CD4-positive, CD25-positive, alpha-beta regulatory T cell (primary cell): ENCODE data around the gene MB21D2. TPM values are rescaled to one million over a fixed set of nuclear protein-coding genes. Genes with fewer than 3 reads are reported as not detected.
A peak's percentile ranks its signal among the peaks of the same experiment; 100 is the strongest.

Source experiments
- ATAC-seq, 2 donors: fragments of 150-1000 bp; cut with Tn5 transposase; one replicate each; pipeline ENCODE4 v1.10.0; 2021; ENCODE audit warnings: low read depth in 2 of 2, moderate number of reproducible peaks in 2 of 2, moderate library complexity in 1 of 2
- DNase-seq, 3 donors: peaks; one replicate each; pipeline versions ENCODE4 v3.0.0 to v3.0.0-alpha.2; 2012 to 2022; ENCODE audit warnings: mixed read lengths in 1 of 3
- H3K27ac ChIP-seq: one replicate; pipeline ENCODE4 v1.7.0; 2013; ENCODE audit warnings: mild to moderate bottlenecking, low read length; ENCODE audit not compliant: insufficient read depth, poor library complexity, severe bottlenecking
- H3K27me3 ChIP-seq: one replicate; pipeline ENCODE4 v1.7.0; 2013; ENCODE audit warnings: low read length; ENCODE audit not compliant: control insufficient read depth, insufficient read depth
- H3K36me3 ChIP-seq: one replicate; pipeline ENCODE4 v1.7.0; 2013; ENCODE audit warnings: mild to moderate bottlenecking, low read length, moderate library complexity; ENCODE audit not compliant: control insufficient read depth, insufficient read depth
- H3K4me1 ChIP-seq: 2 replicates; pipeline ENCODE4 v1.7.0; 2013; ENCODE audit warnings: mild to moderate bottlenecking, low read length; ENCODE audit not compliant: insufficient read depth, control insufficient read depth, poor library complexity, severe bottlenecking
- H3K4me3 ChIP-seq: one replicate; pipeline ENCODE4 v1.7.0; 2013; ENCODE audit warnings: low read depth, mild to moderate bottlenecking, low read length, moderate library complexity
- H3K9me3 ChIP-seq, 2 experiments: 1 replicate in 1 of 2; 2 replicates in 1 of 2; pipeline ENCODE4 v1.7.0; 2013; ENCODE audit warnings: low read length in 2 of 2, mild to moderate bottlenecking in 1 of 2, moderate library complexity in 1 of 2; ENCODE audit not compliant: control insufficient read depth in 2 of 2
- H3K27ac Mint-ChIP-seq, 3 donors: one replicate each; pipeline ENCODE4 v1.8.0; 2020 to 2022; ENCODE audit warnings: mild to moderate bottlenecking in 3 of 3, mixed read lengths in 3 of 3, moderate library complexity in 2 of 3
- H3K27me3 Mint-ChIP-seq: one replicate; pipeline ENCODE4 v1.8.0; 2022; ENCODE audit warnings: mild to moderate bottlenecking, mixed read lengths
- H3K36me3 Mint-ChIP-seq: one replicate; pipeline ENCODE4 v1.8.0; 2020; ENCODE audit warnings: mixed read lengths
- H3K4me1 Mint-ChIP-seq, 4 donors: one replicate each; pipeline ENCODE4 v1.8.0; 2020 to 2022; ENCODE audit warnings: mixed read lengths in 4 of 4, mild to moderate bottlenecking in 1 of 4
- H3K4me3 Mint-ChIP-seq, 4 donors: one replicate each; pipeline ENCODE4 v1.8.0; 2020 to 2022; ENCODE audit warnings: mild to moderate bottlenecking in 4 of 4, mixed read lengths in 4 of 4, moderate library complexity in 3 of 4
- H3K9me3 Mint-ChIP-seq, 7 donors: one replicate each; pipeline ENCODE4 v1.8.0; 2020 to 2022; ENCODE audit warnings: mixed read lengths in 7 of 7, mild to moderate bottlenecking in 3 of 7, moderate library complexity in 2 of 7
- polyA plus RNA-seq, 4 donors: library from polyadenylated mRNA; unstranded; fragments of 300-500 nt; fragmentation: Illumina TruSeq; gene quantifications; one replicate each; pipeline ENCODE4 v1.2.3, GENCODE V29; 2021
- total RNA-seq: library from RNA; stranded (reverse); gene quantifications from one replicate; pipeline ENCODE4 v1.2.3, GENCODE V29; 2022

Gene MB21D2
- total and polyA plus RNA-seq, 5 donors from 2014 or later, result 2.6 to 10.8 (median 3.3) TPM

DNA sequence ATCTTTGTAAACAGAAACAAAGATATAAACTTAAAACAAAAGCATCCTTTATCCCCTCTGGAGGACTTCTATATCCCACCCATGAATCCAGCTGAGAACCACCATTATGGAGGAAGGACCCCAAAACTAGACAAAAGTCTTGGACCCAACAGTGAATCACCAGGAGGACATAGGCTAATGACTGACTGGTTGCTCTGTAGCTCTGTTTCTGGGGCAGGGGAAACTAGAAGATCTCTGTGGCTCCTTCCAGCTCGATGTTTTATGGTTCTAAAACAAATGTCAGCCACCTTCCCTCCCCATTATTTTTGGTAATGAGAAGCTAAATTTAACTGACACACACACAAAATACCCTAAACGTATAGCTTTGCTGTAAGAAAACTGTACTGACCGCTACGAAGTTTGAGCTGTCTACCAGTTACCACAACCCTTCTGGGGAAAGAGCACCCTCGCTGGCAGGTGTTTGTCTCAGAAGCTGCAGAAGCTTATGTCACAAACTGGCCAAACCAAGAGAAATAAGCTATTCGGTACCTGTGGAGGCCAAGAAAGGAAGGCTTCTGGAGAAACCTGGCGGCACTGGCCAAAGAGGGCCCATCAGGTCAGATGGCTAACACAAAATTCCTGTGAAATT is 36.4 kb downstream of the MB21D2 start:
- Mint-ChIP-seq H3K27me3 (no peaks in the 10 kb centered on the region), H3K9me3 (no peaks in the 10 kb centered on the region), H3K27ac (no peak overlapping the region), H3K4me3 (no peak overlapping the region), H3K36me3 (no peaks in the 10 kb centered on the region), H3K4me1 (peaks cover 0 to 3% (median 0%) of the 10 kb centered on the region in 4 donors)
- Histone ChIP-seq H3K27me3 (no peaks in the 10 kb centered on the region), H3K27ac (no peak overlapping the region), H3K4me3 (no peak overlapping the region), H3K4me1 (no peaks in the 10 kb centered on the region), H3K9me3 (no peaks in the 10 kb centered on the region), H3K36me3 (no peaks in the 10 kb centered on the region)
- DNase-seq (no peak), ATAC-seq (no peak)

DNA sequence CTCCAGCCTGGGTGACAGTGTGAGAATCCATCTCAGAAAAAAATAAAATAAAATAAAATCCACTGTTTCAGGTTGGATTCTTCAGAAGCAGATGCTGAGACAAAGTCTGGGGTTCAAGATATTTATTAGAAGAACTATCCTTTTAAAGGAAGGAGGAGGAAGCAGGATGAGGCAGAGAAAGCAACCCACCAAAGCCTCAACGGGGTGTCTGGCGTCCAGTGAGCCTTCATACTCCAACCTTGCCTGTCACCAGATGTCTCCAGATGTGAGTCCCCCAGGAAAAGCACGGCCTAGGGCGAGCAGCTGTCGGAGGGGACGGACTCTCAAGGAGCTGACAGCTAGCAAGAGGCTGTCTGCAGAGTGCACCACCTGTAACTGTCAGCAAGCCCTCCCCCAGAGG is 37.3 kb downstream of the MB21D2 start:
- Mint-ChIP-seq H3K4me1 (peaks cover 0 to 3% (median 0%) of the 10 kb centered on the region in 4 donors), H3K36me3 (no peaks in the 10 kb centered on the region), H3K4me3 (no peak overlapping the region), H3K9me3 (no peaks in the 10 kb centered on the region), H3K27me3 (no peaks in the 10 kb centered on the region), H3K27ac (no peak overlapping the region)
- Histone ChIP-seq H3K4me1 (no peaks in the 10 kb centered on the region), H3K27me3 (no peaks in the 10 kb centered on the region), H3K9me3 (no peaks in the 10 kb centered on the region), H3K4me3 (no peak overlapping the region), H3K36me3 (no peaks in the 10 kb centered on the region), H3K27ac (no peak overlapping the region)
- no peak for DNase-seq
- ATAC-seq, result no peak

DNA sequence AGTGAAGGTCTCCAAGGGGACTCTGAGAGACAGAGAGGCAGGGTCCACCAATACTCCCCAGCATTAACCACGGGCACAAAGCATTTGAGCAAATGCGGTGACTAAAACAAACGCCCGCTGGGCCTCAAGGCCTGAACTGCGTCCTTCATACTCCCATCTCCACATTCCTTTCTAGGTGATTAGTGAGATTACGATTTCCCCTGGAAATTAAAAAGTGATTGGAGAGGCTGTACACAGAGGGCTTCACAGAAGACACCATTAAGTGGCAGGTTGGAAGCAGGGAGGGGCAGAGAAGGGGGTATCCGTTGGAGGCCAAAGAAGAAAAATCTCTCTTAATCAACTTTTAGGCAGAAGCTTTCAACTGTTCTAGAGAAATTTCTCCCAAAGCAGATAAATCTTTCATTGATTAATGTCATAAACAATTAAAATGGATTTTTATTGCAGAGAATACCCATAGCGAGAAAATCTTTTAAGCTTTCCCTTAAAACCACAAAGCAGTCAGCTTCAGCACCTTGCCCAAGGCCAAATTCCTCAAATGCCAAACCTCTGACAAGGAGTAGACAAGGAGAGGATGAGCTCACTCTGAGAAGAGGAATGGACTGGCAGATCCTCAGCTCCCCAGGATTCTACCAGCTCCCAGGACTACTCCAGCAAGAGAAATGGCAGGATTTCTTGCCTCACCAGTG is 38.2 kb downstream of the MB21D2 start:
- Histone ChIP-seq H3K27me3 (no peaks in the 10 kb centered on the region), H3K4me1 (no peaks in the 10 kb centered on the region), H3K9me3 (no peaks in the 10 kb centered on the region), H3K36me3 (no peaks in the 10 kb centered on the region), H3K27ac (no peak overlapping the region), H3K4me3 (no peak overlapping the region)
- ATAC-seq (no peak), DNase-seq (no peak)
- no peak overlapping the region for H3K27ac Mint-ChIP-seq
- H3K27me3 Mint-ChIP-seq, result no peaks in the 10 kb centered on the region
- H3K36me3 Mint-ChIP-seq, result no peaks in the 10 kb centered on the region
- peaks cover 0 to 3% (median 0%) of the 10 kb centered on the region in 4 donors for H3K4me1 Mint-ChIP-seq
- H3K9me3 Mint-ChIP-seq, result no peaks in the 10 kb centered on the region
- H3K4me3 Mint-ChIP-seq, result no peak overlapping the region

DNA sequence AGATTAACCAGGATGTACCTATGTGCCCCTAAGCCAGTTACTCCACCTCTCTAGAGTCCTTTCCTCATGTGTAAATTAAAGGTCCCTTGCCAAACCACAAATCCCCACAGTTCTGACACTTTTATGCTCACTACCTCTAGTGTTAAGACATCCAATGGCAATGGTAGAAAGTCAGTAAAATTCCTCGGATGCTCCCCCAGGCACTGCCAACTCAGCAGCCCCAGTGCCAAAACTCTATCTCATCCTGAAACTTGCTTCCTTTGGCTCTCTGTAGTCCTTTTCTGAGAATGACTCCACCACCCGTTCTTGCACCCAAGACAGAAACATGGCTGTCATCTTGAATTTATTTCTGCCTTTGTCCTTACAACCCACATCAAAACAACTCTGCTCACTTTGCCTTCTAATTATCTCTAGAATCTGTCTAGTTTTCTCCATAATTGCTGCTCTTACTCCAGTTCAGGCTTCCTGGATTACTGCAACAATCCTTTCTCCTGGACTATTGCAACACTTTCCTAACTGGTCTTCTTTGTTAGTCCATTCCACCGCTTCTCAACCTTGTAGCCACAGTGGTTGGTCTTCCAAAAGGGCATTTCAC is 41.6 kb downstream of the MB21D2 start:
- no peaks in the 10 kb centered on the region for H3K27me3 ChIP-seq
- ATAC-seq, result no peak
- H3K4me1 ChIP-seq, result no peaks in the 10 kb centered on the region
- H3K27ac ChIP-seq, result no peak overlapping the region
- H3K36me3 ChIP-seq, result no peaks in the 10 kb centered on the region
- no peak overlapping the region for H3K4me3 ChIP-seq
- Mint-ChIP-seq H3K27ac (no peak overlapping the region), H3K27me3 (no peaks in the 10 kb centered on the region), H3K9me3 (peaks cover 0 to 2% (median 0%) of the 10 kb centered on the region in 7 donors), H3K4me3 (no peak overlapping the region), H3K36me3 (no peaks in the 10 kb centered on the region), H3K4me1 (peaks cover 0 to under 1% (median 0%) of the 10 kb centered on the region in 4 donors)
- DNase-seq, result no peak
- H3K9me3 ChIP-seq, result no peaks in the 10 kb centered on the region

DNA sequence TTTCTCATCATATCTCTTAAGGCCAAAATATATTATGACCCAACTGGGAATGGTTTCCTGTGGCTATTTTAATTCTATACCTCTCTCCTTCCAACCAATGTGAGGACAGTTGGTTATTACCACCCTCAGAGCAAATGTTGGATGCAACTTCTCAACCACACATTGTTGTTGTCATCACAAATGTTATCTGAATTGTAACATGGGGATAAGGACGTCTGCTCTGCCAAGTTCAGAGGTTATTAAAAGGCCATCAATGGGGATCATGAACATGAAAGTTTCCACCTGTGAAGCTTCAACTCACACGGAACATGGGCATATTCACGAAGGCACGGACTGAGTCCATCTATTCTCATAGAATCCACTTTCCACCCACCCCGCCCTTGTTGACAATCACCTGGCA is 46.8 kb downstream of the MB21D2 start:
- H3K9me3 Mint-ChIP-seq, result peaks cover 0 to 2% (median 0%) of the 10 kb centered on the region in 7 donors
- Histone ChIP-seq H3K27me3 (no peaks in the 10 kb centered on the region), H3K36me3 (no peaks in the 10 kb centered on the region), H3K27ac (no peak overlapping the region), H3K4me1 (no peaks in the 10 kb centered on the region), H3K4me3 (no peak overlapping the region), H3K9me3 (no peaks in the 10 kb centered on the region)
- H3K27me3 Mint-ChIP-seq, result no peaks in the 10 kb centered on the region
- no peak overlapping the region for H3K4me3 Mint-ChIP-seq
- H3K27ac Mint-ChIP-seq, result no peak overlapping the region
- H3K36me3 Mint-ChIP-seq, result no peaks in the 10 kb centered on the region
- DNase-seq, result no peak
- no peak for ATAC-seq
- H3K4me1 Mint-ChIP-seq, result peaks cover 0 to 7% (median 1%) of the 10 kb centered on the region in 4 donors

DNA sequence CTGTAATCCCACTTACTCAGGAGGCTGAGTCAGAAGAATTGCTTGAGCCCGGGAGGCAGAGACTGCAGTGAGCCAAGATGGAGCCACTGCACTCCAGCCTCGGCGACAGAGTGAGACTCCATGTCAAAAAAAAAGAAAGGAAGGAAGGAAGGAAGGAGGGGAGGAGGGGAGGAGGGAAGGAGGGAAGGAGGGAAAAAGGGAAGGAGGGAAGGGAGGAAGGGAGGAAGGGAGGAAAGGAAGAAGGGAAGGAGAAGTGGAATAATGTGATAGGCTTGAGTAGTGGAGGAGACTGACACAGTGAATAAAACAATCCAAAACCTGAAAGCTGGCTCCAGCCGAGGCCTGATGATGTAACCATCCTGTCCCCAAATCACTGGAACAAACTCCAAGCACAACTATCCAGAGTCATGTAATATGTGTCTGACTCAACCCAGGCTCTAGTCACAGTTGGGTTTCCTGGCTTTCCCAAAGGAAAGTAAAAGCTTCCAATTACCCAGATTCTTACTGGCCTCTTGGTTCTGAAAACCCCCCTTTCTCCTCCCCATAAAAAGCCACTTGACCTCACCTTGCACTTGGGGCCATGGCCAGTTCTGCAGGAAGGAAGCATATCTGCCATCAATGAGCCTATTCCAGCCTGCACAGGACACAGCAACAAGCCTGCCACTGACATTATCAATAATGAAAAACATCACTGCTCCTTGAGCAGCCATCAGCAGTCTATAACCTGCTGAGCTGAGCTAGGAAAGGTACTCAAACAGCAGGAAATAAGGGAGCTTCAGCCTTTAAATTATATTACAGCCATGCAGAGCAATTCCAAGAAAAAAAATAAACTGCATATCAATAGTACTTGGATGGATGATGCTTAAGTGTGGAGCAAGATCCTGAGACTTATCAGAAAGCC is 48.3 kb downstream of the MB21D2 start:
- Histone ChIP-seq H3K4me1 (no peaks in the 10 kb centered on the region), H3K36me3 (no peaks in the 10 kb centered on the region), H3K27me3 (no peaks in the 10 kb centered on the region), H3K27ac (no peak overlapping the region), H3K9me3 (no peaks in the 10 kb centered on the region), H3K4me3 (no peak overlapping the region)
- H3K36me3 Mint-ChIP-seq, result no peaks in the 10 kb centered on the region
- DNase-seq (no peak), ATAC-seq (no peak)
- H3K4me1 Mint-ChIP-seq, result peaks cover 0 to 15% (median 6%) of the 10 kb centered on the region in 4 donors
- no peak overlapping the region for H3K27ac Mint-ChIP-seq
- no peaks in the 10 kb centered on the region for H3K27me3 Mint-ChIP-seq
- H3K9me3 Mint-ChIP-seq, result peaks cover 0 to 2% (median 0%) of the 10 kb centered on the region in 7 donors
- no peak overlapping the region for H3K4me3 Mint-ChIP-seq

DNA sequence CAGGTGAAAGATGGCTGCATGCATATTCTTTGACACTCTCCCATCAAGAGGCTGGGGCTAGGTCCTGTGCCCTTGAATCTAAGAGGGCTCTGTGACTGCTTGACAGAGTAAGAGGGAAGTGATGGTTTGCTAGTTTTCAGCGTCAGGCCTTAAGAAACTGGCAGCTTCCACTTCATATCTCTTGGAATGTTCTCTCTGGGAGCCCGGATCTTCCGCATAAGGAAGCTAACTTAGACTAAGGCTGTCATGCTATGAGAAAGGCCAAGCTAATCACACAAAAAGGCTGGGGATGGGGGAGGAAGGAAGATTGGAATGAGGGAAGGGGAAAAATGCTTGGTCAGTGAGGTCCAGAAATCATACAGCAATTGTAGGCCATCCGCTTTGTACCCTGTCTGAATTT is 50.0 kb downstream of the MB21D2 start:
- no peak overlapping the region for H3K4me3 Mint-ChIP-seq
- H3K4me1 Mint-ChIP-seq, result peaks cover 0 to 18% (median 6%) of the 10 kb centered on the region in 4 donors
- H3K27me3 ChIP-seq, result no peaks in the 10 kb centered on the region
- no peaks in the 10 kb centered on the region for H3K36me3 Mint-ChIP-seq
- no peaks in the 10 kb centered on the region for H3K9me3 ChIP-seq
- H3K9me3 Mint-ChIP-seq, result peaks cover 0 to 2% (median 0%) of the 10 kb centered on the region in 7 donors
- no peaks in the 10 kb centered on the region for H3K36me3 ChIP-seq
- peak overlapping the region in 1 of 3 donors; percentile 13 for H3K27ac Mint-ChIP-seq
- no peaks in the 10 kb centered on the region for H3K4me1 ChIP-seq
- no peaks in the 10 kb centered on the region for H3K27me3 Mint-ChIP-seq
- no peak for ATAC-seq
- no peak for DNase-seq
- H3K4me3 ChIP-seq, result no peak overlapping the region
- H3K27ac ChIP-seq, result no peak overlapping the region
